Activated T-cell treated with anti-CD3 and anti-CD28 coated beads for 1 hour (primary cell): ENCODE results near the gene KIT.

Experiments used
- DNase-seq: peaks from one replicate; pipeline ENCODE4 v3.0.0-alpha.2; 2020; ENCODE audit warnings: low read depth

Gene KIT

GRCh38 chr4:54745031-54745770 lies 87.4 kb downstream of the KIT start:
- DNase-seq = no peak

GRCh38 chr4:54746218-54746617 lies 88.5 kb downstream of the KIT start:
- DNase-seq = no peak

DNA sequence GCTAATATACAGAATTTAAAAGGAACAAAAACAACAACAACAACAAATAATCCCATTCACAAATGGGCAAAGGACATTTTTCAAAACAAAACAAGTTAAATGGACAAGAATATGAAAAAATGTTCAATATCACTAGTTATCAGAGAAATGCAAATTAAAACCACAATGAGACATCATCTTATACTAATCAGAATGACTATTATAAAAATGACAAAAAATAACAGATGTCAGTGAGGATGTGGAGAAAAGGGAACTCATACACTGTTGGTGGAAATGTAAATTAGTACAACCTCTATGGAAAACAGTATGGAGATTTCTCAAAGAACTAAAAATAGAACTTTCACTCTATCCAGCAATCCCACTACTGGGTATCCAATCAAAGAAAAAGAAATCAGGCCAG lies 92.6 kb downstream of the KIT start:
- DNase-seq = no peak

- DNase-seq = no peak
These were observed 96.6 kb downstream of the KIT start for GRCh38 chr4:54754394-54754793.

DNA sequence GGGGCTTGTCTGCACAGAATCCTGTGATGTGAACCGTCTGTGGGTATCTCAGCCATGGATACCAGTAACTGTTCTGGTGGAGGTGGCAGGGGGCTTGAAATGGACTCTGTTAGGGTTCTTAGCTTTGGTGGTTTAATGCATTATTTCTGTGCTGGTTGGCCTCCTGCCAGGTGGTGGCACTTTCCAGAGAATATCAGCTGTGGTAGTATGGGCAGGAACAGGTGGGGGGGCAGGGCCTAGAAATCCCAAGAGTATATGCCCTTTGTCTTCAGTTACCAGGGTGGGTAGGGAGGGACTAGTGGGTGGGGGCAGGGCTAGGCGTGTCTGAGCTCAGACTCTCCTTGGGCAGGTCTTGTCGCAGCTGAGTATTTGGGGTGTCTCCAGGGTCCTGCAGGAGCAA lies 106.7 kb downstream of the KIT start:
- DNase-seq = no peak

GRCh38 chr4:54767376-54767775 lies 109.6 kb downstream of the KIT start:
- no peak for DNase-seq

DNA sequence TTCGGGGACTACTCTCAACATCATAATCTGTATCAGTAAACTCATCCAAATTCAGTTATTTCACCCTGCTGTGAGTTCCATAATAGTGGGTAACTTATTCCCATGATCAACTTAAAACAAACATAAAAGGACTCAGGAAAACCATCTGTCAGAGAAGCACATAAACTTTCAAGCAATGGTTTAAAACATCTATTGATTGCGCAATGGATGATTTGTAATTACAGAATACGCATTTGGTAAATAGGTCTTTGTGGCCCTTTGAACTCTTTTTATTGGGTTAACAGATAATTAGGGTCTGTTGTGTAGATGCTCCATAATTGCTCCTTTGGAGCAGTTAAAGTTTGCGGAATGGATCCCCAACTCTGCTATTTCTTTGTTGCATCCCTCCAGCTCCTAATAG lies 115.3 kb downstream of the KIT start:
- DNase-seq = no peak

- DNase-seq = no peak
These were observed 121.3 kb downstream of the KIT start for GRCh38 chr4:54779036-54779435.

DNA sequence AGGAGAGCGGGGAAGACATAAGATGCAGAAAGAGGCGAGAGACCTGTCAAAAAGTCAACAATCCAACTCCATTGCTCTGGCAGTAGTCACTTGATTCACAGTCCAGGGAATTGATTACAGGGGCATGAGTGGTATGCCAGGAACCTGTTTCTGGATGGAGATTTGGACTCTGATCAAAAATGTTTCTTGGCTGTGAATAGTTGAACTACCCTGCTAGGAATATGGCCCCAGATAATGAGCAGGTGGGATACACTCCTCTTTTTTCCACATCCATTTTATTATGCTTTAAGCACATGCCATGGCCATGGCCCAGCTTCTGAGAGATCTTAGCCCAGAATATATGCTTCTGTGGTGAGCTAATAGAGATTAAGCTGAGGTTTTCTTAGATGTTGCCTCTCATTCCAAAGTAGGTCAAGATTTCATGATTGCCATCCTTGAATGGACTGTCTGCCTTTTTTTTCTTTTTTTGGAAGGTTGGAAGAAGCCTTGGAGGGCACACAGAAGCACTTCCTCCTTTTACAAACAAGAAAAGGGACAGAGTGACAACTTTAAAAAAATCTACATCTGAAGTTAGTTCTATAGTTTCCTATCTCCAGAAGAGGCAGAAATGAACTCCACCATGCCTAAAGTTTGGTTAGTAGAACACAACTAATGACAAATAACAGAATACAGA lies 121.9 kb downstream of the KIT start:
- DNase-seq = no peak

- DNase-seq = no peak
These were observed 122.4 kb downstream of the KIT start for GRCh38 chr4:54780149-54780495.

GRCh38 chr4:54781756-54782155 lies 124.0 kb downstream of the KIT start:
- no peak for DNase-seq

DNA sequence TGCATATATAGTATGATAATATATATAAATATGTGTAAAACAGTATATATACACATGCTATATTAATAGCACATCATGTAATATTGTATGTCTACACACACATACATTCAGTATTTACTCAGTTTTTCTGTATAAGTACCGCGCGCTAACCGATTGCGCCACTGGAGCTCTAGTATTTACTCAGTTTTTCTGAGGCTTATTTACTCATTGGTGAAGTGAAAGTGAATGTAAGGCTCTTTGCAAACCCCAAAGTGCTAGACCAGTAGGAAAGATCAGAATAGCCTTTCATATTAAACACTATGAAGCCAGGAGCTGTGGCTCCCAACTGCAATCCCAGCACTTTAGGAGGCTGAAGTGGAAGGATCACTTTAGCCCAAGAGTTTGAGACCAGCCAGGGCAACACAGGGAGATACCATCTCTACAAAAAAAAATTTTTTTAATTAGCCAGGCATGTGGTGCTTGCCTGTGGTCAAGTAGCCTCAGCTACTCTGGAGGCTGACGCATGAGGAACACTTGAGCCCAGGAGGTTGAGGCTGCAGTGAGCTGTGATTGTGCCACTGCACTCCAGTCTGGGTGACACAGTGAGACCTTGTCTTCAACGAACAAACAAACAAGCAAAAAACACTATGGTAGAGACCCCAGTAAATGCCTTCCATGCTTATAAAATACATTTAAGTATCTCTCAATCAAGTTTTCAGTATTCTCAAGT lies 125.8 kb downstream of the KIT start:
- no peak for DNase-seq

DNA sequence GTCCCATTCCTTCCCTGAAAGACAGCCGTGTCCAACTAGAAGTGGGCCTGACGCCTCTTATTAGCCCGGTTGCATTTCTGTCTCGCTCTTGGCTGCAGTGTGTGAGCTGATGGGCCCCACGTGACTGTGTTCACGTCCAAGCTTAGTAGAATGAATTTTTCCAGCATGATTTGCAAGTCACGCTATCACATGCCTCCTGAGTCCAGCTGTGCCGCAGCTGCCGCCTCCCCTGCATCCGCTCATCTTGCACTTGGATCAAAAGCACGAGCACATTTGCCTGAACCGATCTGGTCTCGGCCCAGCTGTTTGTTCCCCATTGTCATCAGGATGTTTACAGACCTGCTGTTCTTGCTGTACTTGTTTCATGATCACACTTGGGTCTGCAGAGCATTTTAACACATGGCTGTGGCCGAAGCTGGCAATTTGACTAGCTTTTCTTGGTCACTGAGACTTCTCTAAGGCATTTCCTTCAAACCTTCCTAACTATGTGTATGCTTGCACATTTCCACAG lies 126.5 kb downstream of the KIT start:
- no peak for DNase-seq
